Esophagus muscularis mucosa (tissue), 2 donors: ENCODE measurements around the gene PALS1.

Experiments used
- POLR2A ChIP-seq: fragments of 450-650 bp; IDR thresholded peaks from one replicate; pipeline ENCODE4 v1.6.1; 2017; ENCODE audit warnings: antibody characterized with exemption, moderate library complexity, mild to moderate bottlenecking, low read depth
- POLR2AphosphoS5 ChIP-seq, 2 donors: sonication (generic); formaldehyde crosslinking; IDR thresholded peaks; one replicate each; pipeline ENCODE4 v1.6.1; 2017; ENCODE audit warnings: antibody characterized with exemption in 2 of 2

- TF ChIP-seq POLR2A = no peak
- TF ChIP-seq POLR2AphosphoS5 (IDR thresholded peaks at IDR 0.05) = no peak
These were observed 44.7 kb downstream of the PALS1 start for GRCh38 chr14:67285876-67286452.
